Measurements from ENCODE around the gene P2RX6.

- TF ChIP-seq POLR2AphosphoS5 (IDR thresholded peaks at IDR 0.05; ENCODE audit: low read depth, low read length) (no peak), POLR2A (IDR thresholded peaks at IDR 0.05; ENCODE audit: low read depth, low read length) (no peak)
Observed at GRCh38 chr22:20992056-20992442, 22.9 kb upstream of the P2RX6 start.
